Limb (tissue), 2 donors: Measurements from ENCODE around the gene GNA12.

Experiments used
- DNase-seq, 2 donors: peaks; one replicate each; pipeline ENCODE4 v3.0.0-alpha.2; 2016; ENCODE audit errors: extremely low spot score in 2 of 2

GNA12 gene

DNA sequence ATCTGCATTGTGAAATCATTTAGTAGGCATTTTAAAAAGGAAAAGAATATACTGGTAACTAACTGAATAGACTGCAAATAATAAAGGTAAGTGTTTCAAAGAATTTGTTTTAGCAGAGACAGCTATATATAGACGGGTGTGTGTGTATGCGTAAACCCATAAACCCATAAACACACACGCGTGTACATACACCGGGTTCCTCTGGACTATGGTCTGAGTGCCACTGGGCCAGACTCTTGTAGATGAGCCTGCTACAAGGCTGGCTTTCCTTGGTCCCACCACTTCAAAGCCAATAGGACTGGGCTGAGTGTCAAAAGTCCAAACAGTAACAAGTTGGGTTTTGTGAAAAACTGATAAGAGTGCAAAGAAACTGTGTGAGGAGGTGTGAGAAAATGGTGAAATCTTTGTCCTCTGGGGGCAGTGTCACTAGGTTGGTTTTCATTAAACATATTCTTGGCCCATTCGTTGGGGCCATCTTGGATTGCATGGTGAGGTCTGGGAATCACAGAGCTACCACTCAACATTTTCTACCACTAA lies 39.8 kb downstream of the GNA12 start:
- no peak for DNase-seq

DNA sequence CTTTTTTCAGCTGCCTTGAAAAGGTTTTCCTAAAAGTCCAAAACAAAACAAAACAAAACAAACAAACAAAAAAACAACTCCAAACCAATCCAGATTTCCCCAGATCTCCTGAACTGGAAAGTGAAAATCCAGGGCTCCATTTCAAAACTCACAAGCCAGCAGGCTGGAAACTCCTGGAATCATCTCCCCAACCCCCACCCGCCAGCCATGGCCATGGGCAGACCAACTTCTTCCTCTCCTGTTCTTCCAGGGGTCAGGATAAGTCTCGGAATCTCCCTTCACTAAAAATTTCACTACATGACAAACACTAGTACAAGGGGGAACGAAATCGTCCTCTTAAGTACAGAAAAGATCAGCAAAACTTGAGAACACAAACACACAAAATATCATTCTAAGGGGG lies 40.4 kb downstream of the GNA12 start:
- no peak for DNase-seq

DNA sequence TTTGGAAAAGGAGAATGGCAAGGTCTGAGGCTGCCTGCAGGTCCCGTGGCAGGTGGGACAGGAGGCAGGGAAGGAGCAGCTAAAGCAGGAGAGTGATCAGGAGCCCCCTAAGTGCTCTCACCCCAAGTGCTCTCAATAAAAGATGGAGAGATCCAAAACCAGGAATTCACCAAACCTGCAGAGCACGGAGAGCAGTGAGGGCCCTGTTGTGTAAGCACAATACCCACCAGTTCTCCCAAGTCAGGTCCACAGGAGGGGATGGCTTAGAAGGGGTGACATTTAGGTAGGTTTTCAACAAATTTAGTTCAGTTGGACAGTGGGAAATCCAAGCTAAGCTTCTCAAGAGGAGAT lies 40.8 kb downstream of the GNA12 start:
- DNase-seq: no peak

DNA sequence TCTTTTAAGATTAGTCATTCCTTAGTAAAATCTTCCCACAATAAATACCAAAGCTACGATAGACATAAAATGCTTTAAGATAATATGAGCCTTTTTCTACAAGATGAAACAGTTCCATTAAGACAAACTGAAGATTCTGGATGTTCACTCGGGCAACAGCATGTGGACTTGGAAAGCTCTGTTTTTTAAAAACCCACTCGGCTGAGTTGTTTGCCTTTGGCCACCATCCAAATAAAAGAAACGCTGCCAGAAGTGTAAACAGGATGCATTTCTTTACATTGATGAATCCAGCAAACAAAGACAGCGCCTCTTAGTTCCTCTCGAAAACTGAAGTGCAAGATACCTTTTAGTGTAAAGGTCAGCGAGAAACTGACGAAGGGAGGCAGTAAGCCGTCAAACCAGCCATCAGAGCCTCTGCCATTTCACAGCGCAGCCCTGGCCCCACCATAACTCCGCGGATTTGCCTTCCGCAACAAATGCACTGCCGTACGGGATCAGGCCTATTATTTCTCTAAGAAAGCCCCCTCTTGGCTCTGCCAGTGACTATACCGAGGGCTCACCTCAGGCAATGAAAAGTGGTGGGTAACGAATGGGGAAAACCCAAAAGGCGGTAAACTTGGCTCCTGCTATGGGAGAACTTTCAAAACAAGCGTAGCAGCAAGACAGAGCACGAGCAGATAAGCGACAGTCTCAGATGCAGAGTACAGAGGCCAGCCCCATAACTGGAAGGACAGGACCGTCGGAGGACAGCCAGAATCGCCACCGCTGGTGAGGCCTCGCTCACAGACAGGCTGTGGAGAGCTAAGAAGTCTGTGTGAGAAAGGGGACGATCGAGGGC lies 41.4 kb downstream of the GNA12 start:
- no peak for DNase-seq

DNA sequence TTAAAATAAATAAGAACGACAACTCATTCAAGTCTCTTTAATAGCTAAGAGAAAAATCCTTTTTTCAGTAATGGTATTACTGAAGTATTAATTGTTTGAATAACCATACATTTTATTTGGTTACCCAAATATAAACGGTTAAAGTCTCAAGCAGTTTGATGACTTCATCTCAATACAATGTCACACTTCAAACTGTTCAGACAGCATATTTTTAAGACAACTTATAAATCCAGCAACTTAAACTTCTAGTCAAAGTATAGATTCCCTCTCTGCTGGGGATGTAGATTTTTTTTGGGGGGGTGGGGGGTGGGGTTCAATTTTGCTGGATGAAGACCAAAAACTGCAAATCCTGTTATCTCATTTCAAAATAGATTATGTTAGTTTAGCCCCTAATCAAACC lies 42.0 kb downstream of the GNA12 start:
- no peak for DNase-seq

DNA sequence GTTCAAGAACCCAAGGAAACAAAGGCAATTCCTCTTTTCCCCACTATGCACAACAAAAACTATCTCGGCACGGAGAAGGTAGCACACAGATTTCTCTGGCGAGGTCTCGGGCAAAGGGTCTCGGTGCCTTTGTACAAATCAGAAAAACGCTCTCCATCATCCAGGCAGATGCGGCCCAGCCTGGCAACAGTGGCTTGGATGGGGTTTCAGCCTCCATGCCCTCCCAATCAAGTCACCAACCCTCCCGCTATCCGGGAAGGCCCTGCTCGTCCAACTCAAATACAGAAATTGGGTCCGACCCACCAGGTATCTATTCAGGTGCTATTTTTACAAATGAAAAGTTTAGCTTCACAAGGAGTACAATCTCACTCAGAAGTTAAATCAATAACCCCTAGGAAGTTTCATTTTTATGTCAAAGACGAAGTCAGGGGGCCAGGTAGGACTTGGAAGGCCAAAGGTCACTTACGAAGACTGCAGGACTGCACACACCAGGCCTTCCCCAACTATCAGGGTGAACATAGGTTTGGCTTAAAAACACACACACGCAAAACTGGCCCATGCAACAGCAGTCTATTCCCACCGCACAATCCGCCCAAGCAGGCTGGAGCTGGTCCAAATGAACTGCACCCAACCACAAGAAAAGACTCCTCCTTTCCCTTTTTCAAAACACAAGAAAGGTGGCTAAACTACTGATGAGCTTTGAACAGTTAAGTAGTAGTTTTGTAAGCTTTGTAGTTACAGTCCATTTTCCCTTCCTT lies 43.0 kb downstream of the GNA12 start:
- no peak for DNase-seq

DNA sequence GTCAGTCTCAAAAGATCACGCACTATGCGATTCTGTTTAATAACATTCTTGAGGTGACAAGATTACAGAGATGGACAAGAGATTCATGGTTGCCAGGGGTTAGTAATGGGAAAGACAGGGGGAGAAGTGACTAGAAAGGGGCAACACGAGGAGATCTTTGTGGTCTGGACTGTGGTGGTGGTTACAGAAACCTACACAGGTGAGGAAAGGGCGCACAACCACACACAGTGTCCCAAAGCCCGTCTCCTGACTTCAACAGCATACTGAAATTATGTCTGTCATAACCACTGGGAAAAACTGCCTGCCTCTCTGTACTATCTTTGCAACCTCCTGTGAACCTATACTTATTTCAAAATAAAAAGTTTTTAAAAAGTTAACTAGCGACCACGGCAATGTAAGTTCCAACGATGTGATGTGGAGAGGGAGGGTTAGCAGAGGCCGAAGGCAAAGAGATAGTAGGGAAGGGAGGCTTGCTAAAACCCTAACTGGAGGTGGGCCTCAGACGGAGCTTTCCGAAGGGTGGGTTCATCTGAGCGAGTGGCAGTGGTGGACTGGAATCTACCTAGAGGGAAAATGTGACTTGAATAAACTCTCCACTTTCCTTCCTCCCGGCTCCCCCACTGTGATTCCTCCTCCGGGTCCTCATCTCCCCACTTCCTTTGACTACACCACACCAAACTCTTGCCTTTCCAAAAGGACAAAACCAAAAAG lies 43.7 kb downstream of the GNA12 start:
- DNase-seq: no peak

DNA sequence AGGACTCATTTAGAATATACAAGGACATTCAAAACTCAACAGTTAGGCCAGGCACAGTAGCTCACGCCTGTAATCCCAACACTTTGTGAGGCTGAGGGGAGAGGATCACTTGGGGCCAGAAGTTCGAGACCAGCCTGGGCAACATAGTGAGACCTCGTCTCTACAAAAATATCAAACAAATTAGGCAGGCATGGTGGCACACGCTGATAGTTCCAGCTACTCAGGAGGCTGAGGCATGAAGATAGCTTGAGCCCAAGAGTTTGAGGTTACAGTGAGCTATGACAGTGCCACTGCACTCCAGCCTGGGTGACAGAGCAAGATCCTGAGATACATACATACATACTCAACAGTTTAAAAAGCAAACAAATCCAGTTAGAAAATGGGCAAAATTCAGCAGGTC lies 44.9 kb downstream of the GNA12 start:
- no peak for DNase-seq

DNA sequence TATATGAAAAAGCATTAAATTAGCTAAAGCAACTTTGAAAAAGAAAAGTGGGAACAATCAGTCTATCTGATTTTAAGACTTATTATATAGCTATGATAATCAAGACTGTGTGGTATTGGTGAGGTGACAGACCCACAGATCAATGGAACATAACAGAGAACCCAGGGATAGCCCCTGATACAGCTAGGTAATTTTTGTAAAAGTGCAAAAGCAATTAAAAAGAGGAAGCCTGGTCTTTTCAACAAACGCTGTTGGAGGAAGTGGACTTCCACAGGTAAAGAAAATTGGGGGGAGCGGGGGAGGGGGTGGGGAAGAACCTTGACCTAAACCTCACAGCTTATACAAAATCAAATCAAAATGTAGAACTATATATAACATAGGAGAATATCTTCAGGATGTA lies 45.4 kb downstream of the GNA12 start:
- no peak for DNase-seq

DNA sequence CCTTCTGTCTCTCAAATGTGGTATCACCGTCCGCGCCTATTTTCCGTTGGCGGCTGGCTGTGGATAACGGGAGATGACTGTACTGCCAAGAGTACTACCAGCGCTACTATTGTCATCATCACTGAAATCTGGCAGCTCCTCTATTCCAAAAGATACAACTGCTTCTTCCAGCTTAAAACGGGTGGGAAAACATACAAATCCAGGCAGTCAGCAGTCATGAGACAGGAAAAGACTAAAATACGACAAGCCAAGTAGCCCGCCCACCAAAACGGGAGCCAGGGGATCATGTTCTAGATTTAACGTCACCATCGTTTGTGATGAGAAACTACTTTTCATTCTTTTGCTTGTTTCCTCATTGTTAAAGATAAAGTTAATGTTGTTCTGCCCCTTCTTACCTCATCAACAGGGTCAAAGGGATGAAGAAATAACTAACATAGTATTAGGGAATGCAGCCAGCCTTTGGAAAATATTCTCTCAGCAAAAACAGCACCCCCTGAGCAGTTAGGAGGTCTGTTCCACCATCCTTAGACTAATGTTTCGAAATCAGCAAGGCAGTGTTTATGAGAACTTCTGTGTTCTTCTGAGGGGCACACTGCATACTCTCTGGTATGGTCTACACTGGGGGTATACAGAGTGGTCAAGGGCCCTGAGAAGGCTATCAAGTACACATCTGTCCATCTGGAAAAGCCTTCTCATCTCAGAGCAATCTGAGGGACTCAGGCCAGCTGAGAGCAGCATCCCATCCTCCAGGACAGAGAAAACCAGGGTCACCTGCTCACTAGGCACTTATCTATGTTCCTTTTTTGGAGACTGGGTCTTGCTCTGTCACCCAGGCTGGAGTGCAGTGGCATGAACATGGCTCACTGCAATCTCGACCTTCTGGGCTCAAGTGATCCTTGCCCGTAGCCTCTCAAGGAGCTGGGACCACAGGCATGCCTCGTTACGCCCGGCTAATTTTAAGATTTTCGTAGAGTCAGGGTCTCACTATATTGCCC lies 47.5 kb downstream of the GNA12 start:
- DNase-seq: no peak

DNA sequence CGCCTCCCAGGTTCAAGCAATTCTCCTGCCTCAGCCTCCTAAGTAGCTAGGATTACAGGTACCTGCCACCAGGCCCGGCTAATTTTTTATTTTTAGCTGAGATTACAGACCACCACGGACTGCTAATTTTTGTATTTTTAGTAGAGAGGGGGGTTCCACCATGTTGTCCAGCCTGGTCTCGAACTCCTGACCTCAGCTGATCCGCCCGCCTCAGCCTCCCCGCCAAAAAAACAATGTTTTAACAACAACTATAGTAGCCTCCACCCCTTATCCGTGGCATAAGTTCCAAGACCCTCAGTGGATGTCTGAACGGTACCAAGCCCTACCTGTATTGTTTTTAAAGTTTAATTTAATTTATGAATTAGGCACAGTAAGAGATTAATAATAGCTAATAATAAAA lies 48.2 kb downstream of the GNA12 start:
- DNase-seq: no peak

DNA sequence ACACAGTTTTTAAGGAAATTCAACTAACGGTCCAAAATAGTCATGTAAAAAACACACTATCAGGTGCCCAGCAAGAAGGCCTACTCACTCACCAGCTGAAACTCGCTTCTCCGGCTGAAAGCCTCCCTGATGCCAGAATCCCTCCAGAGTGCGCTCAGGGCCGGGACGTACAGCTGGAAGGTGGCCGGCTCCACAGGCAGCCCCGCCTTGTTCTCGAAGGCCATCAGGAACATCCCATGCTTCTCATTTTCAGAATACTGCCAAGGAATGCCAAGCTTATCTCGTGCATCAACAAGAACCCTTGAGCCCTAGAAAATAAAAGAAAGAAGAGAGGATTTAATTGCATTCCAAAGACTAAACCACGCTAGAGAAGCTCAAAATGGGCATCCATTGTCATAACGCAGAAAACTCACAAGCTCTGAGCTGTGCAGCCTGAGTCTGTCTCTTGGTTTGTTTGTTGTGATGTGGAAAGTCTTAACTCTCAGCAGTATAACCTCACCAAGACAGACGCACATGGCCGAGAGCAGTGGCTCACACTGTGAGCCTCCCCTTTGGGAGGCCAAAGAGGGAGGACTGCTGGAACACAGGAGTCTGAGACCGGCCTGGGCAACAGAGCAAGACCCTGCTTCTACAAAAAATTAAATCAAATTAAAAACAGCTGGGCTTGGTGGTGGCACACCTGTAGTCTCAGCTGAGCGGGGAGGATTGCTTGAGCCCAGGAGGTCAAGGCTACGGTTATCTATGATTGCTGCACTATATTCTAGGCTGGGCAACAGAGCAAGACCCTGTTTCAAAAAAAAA lies 49.1 kb downstream of the GNA12 start:
- no peak for DNase-seq

DNA sequence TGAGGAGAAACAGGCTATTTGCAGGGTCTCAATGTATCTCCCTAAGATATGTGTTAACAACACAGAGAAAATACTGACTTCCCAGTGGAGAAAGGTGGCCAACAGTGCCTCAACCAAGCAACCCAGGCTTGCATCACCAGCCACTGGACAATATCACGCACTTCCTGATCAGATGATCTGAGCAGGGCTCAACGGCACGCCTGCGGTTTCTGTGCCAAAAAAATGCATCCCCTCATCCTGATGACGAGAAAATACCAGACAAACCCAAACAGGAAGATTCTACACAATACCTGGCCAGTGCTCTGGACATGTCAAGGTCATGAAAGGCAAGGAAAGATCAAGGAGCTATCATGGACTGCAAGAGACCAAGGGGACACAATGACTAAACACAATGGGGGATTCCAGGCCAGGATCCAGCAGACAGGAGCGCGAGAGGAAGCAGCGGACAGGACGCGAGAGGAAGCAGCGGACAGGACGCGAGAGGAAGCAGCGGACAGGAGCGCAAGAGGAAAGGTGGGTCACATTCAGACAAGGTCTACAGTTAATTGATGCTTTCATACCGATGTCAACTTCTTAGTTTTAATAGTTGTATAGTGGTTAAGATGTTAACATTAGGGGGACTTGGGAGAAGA lies 51.1 kb downstream of the GNA12 start:
- no peak for DNase-seq

DNA sequence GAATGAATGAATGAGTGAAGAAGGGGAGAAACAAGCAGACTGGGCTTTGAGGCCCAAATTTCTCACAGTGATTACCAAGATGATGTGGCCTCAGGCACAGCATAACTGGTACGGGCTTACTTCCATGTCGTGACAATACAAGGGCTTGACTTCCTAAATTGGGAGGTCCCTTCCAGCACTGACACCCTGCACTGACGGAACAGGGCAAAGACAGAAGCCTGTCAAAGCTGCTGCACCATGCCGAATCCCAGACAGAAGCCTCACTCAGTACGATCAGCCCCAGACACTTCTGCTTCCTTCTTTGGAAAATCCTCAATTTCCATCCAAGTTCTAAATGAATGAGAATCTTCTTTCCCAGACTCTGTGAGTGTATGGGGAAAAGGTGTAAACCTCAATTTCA lies 51.9 kb downstream of the GNA12 start:
- no peak for DNase-seq

DNA sequence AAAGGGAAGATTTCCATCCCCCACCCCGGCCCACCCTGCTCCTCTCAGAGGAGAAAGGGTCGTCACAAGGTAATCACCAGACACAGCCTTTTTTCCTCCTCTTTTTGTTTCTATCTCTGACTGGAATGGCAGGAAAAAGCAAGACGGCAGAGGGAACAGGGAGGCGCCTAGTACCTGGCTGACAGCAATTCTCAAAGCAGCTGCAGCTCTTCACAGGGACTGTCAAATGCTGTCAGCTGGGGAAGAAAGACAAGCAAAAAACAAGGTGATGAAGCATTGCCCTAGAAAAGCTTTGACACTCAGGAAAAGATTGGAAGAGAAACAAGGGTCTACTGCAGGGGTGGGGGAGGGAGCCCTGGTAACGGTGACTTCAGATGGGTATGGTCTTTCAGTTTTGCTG lies 52.7 kb downstream of the GNA12 start:
- DNase-seq: no peak

DNA sequence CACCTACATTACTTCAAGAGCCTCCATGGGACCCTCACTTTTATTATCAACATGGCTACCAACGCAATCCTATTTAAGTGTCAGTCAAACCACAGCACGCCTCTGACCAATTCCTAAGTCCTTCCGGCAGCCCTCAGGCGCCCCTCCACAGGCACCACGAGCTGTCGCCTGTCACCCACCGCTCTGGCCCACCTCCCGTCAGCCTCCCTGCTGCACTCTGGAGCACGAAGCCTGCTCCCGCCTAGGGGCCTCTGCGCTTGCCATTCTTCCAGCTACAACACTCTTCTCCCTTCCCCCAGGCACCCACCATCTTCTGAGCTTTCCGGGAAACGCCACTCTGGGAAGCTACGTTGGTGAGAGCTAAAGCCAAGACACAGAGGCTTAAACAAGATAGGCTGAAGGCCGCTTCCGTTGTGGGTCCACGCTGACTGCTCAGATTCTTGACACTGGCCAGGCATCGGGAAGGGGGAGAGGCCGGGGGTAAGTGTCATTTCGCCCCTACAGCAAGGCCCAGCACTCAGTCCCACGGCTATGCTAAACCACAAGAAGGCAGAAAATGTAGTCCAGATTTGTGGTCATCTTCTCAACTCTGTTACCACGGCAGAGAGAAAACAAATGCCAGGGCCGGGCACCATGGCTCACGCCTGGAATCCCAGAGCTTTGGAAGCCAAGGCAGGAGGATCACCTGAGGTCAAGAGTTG lies 56.7 kb downstream of the GNA12 start:
- no peak for DNase-seq

DNA sequence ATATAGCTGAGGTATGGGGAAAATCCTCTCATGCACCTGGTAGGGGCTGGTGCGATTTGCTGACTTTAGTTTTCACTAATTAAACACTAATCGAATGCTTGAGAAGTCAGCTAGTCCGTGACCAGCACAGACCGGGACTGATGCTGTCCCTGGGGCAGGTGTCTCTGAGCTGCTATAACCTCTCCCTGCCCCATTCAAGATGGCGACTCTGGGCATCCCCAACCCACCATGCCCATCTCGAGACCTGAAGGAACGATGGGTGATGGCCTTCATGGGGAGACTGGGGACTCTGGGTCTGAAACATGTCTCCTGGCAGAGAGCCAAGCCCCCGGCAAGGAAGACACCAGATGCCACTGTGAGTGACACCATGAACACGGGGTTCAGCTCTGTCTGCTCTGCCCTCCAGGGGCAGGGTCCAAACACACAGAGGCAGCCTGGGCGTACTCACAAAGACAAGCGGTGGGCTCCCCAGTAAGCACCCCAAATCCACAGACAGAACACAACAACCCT lies 57.4 kb downstream of the GNA12 start:
- no peak for DNase-seq

DNA sequence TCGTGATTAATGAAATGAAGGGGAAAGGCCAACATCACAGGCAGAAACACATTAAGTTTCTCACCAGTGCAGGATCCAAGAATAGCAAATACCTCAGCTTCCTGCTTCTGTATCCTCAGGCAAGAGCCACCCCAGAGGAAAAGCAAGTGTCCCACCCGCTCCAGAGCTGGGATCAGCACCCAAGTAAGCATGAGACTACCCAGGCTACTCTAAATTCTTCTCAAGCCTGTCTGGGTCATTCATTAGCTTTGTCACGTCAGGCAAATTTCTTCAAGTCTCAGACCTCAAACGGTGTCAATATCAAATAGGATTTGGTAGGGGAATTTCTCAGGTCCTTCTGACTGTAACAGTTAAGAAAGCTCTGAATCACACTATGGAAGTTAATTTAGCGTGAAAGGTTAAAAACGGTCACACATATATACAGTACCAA lies 59.0 kb downstream of the GNA12 start:
- DNase-seq: no peak

DNA sequence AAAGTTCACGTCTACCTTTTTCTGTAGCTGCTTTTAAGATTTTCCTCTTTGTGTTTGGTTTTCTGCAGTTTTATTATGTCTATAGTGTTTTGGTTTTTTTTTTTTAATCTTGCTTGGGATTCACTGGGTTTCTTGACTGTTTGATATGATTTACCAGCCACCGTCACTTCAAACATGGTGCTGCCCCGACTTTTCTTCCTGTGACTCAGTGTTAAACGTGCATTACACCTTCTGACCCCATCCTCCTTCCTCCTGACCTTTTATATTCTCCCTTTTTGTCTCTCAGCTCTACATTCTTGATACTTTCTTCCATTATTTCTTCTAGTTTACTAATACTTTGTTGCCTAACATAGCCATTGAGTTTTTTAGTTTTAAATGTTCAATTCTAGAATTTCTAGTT lies 61.5 kb downstream of the GNA12 start:
- no peak for DNase-seq
